Measurements from ENCODE around the gene ZFPM1.

DNA sequence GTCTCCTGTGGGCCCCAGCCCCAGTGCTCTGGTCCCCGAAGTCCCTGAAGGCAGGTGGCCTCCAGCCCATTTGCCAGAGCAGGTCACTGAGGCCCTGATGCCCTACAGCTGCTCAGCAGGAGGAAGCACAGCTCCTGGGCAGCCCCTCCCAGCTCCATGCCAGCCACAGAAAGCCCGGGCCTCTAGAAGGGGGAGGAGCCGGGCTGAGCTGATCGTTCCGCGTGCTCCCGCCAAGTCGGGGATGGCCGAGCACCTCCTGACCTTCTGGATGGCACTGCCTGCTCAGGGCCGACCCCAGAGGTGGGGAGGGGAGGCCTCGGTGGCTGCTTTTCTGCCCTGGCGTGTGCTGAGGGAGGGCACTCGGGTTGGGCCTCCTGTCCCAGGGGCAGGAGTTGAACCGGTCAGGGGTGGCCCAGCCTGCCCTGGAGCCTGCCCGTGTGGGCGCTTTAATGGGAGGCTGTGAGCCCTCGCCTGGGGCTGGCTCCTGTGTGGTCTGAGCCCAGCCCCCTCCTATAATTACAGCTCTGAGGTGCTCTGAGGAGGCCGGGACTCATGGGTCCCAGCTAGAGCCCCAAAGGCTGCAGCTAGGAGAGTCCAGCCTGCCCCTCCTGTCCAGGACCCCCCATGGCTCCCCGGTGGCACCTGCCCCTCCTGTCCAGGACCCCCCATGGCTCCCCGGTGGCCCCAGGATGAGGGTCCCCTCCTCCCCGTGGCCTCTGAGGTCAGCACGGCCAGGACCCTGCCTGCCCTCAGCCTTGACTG lies 29.7 kb downstream of the ZFPM1 start:
- TF ChIP-seq POLR2AphosphoS5 (IDR thresholded peaks at IDR 0.05; ENCODE audit: borderline replicate concordance, low read depth, low read length) = no peak
- no peak for TF ChIP-seq EZH2 (IDR thresholded peaks at IDR 0.05)
- no peak for TF ChIP-seq FOXP2 (optimal IDR thresholded peaks at IDR 0.05; ENCODE audit: control extremely low read depth, extremely low read length, insufficient read depth)
